ENCODE results near the gene ADIPOQ. TPM values are rescaled to one million over a fixed set of nuclear protein-coding genes. Genes with fewer than 3 reads are reported as not detected.
"Not testable (repeated sequence)": the region's sequence is repeated elsewhere in the genome, so short reads cannot be mapped to it uniquely, and the experiment has no call there.

ADIPOQ gene
- total and polyA plus RNA-seq, 2 donors, result 0.34 TPM; not detected in 1

- Histone ChIP-seq H3K4me3 (ENCODE audit: low read length in 2 of 2) (no peak overlapping the region), H3K27me3 (ENCODE audit: control insufficient read depth in 2 of 2, insufficient read depth in 1 of 2, low read length in 1 of 2) (no peaks in the 10 kb centered on the region), H3K4me1 (ENCODE audit: control insufficient read depth in 2 of 2, insufficient read depth in 2 of 2, low read length in 2 of 2) (no peaks in the 10 kb centered on the region), H3K9me3 (ENCODE audit: control insufficient read depth in 2 of 2, insufficient read depth in 1 of 2, low read length in 1 of 2) (no peaks in the 10 kb centered on the region), H3K27ac (ENCODE audit: low read depth in 1 of 2, low read length in 1 of 2) (no peak overlapping the region), H3K36me3 (ENCODE audit: control insufficient read depth in 2 of 2, insufficient read depth in 2 of 2, low read length in 1 of 2) (no peaks in the 10 kb centered on the region)
- WGBS, result 0% methylated on average over 1 of the region's 1 CpG
- DNase-seq (ENCODE audit: low read depth in 6 of 9, low spot score in 9 of 9), result no peak
Measured at GRCh38 chr3:186854954-186855353, 12.4 kb downstream of the ADIPOQ start.

GRCh38 chr3:186857743-186858142 is 15.2 kb downstream of the ADIPOQ start:
- no peak for DNase-seq (ENCODE audit: low read depth in 6 of 9, low spot score in 9 of 9)
- Histone ChIP-seq H3K27ac (ENCODE audit: low read depth in 1 of 2, low read length in 1 of 2) (no peak overlapping the region), H3K9me3 (ENCODE audit: control insufficient read depth in 2 of 2, insufficient read depth in 1 of 2, low read length in 1 of 2) (no peaks in the 10 kb centered on the region), H3K27me3 (ENCODE audit: control insufficient read depth in 2 of 2, insufficient read depth in 1 of 2, low read length in 1 of 2) (no peaks in the 10 kb centered on the region), H3K36me3 (ENCODE audit: control insufficient read depth in 2 of 2, insufficient read depth in 2 of 2, low read length in 1 of 2) (no peaks in the 10 kb centered on the region), H3K4me3 (ENCODE audit: low read length in 2 of 2) (no peak overlapping the region), H3K4me1 (ENCODE audit: control insufficient read depth in 2 of 2, insufficient read depth in 2 of 2, low read length in 2 of 2) (no peaks in the 10 kb centered on the region)
- 92% methylated on average over 4 of the region's 4 CpGs for WGBS

- DNase-seq (ENCODE audit: low read depth in 6 of 9, low spot score in 9 of 9); H3K4me1 ChIP-seq (ENCODE audit: control insufficient read depth in 2 of 2, insufficient read depth in 2 of 2, low read length in 2 of 2); H3K36me3 ChIP-seq (ENCODE audit: control insufficient read depth in 2 of 2, insufficient read depth in 2 of 2, low read length in 1 of 2); H3K27ac ChIP-seq (ENCODE audit: low read depth in 1 of 2, low read length in 1 of 2); H3K27me3 ChIP-seq (ENCODE audit: control insufficient read depth in 2 of 2, insufficient read depth in 1 of 2, low read length in 1 of 2); H3K4me3 ChIP-seq (ENCODE audit: low read length in 2 of 2); H3K9me3 ChIP-seq (ENCODE audit: control insufficient read depth in 2 of 2, insufficient read depth in 1 of 2, low read length in 1 of 2): not testable (repeated sequence)
- WGBS, result no CpG with 5 or more reads among the region's 13 CpGs
Measured at GRCh38 chr3:186865215-186865853, 22.8 kb downstream of the ADIPOQ start.

- H3K9me3 ChIP-seq (ENCODE audit: control insufficient read depth in 2 of 2, insufficient read depth in 1 of 2, low read length in 1 of 2); H3K4me3 ChIP-seq (ENCODE audit: low read length in 2 of 2); H3K27me3 ChIP-seq (ENCODE audit: control insufficient read depth in 2 of 2, insufficient read depth in 1 of 2, low read length in 1 of 2); H3K36me3 ChIP-seq (ENCODE audit: control insufficient read depth in 2 of 2, insufficient read depth in 2 of 2, low read length in 1 of 2); H3K27ac ChIP-seq (ENCODE audit: low read depth in 1 of 2, low read length in 1 of 2); DNase-seq (ENCODE audit: low read depth in 6 of 9, low spot score in 9 of 9); H3K4me1 ChIP-seq (ENCODE audit: control insufficient read depth in 2 of 2, insufficient read depth in 2 of 2, low read length in 2 of 2): not testable (repeated sequence)
- WGBS, result no CpG with 5 or more reads among the region's 5 CpGs
Measured at GRCh38 chr3:186866095-186866494, 23.6 kb downstream of the ADIPOQ start.

- Histone ChIP-seq H3K36me3 (ENCODE audit: control insufficient read depth in 2 of 2, insufficient read depth in 2 of 2, low read length in 1 of 2) (no peaks in the 10 kb centered on the region), H3K27ac (ENCODE audit: low read depth in 1 of 2, low read length in 1 of 2) (no peak overlapping the region), H3K27me3 (ENCODE audit: control insufficient read depth in 2 of 2, insufficient read depth in 1 of 2, low read length in 1 of 2) (no peaks in the 10 kb centered on the region), H3K9me3 (ENCODE audit: control insufficient read depth in 2 of 2, insufficient read depth in 1 of 2, low read length in 1 of 2) (peaks cover 0 to 4% of the 10 kb centered on the region in 2 donors), H3K4me1 (ENCODE audit: control insufficient read depth in 2 of 2, insufficient read depth in 2 of 2, low read length in 2 of 2) (peaks cover 0 to 2% of the 10 kb centered on the region in 2 donors), H3K4me3 (ENCODE audit: low read length in 2 of 2) (no peak overlapping the region)
- DNase-seq (ENCODE audit: low read depth in 6 of 9, low spot score in 9 of 9), result no peak
- WGBS, result 81% methylated on average over 2 of the region's 2 CpGs
Measured at GRCh38 chr3:186869253-186870100, 27.0 kb downstream of the ADIPOQ start.

- Histone ChIP-seq H3K27ac (ENCODE audit: low read depth in 1 of 2, low read length in 1 of 2) (no peak overlapping the region), H3K9me3 (ENCODE audit: control insufficient read depth in 2 of 2, insufficient read depth in 1 of 2, low read length in 1 of 2) (peaks cover 0 to 4% of the 10 kb centered on the region in 2 donors), H3K4me1 (ENCODE audit: control insufficient read depth in 2 of 2, insufficient read depth in 2 of 2, low read length in 2 of 2) (peaks cover 0 to 2% of the 10 kb centered on the region in 2 donors), H3K27me3 (ENCODE audit: control insufficient read depth in 2 of 2, insufficient read depth in 1 of 2, low read length in 1 of 2) (no peaks in the 10 kb centered on the region), H3K36me3 (ENCODE audit: control insufficient read depth in 2 of 2, insufficient read depth in 2 of 2, low read length in 1 of 2) (no peaks in the 10 kb centered on the region), H3K4me3 (ENCODE audit: low read length in 2 of 2) (no peak overlapping the region)
- DNase-seq (ENCODE audit: low read depth in 6 of 9, low spot score in 9 of 9), result no peak
- WGBS, result 94% methylated on average over 5 of the region's 5 CpGs
Measured at GRCh38 chr3:186870421-186871201, 28.1 kb downstream of the ADIPOQ start.

- Histone ChIP-seq H3K9me3 (ENCODE audit: control insufficient read depth in 2 of 2, insufficient read depth in 1 of 2, low read length in 1 of 2) (peaks cover 0 to 4% of the 10 kb centered on the region in 2 donors), H3K4me3 (ENCODE audit: low read length in 2 of 2) (no peak overlapping the region), H3K27ac (ENCODE audit: low read depth in 1 of 2, low read length in 1 of 2) (no peak overlapping the region), H3K27me3 (ENCODE audit: control insufficient read depth in 2 of 2, insufficient read depth in 1 of 2, low read length in 1 of 2) (no peaks in the 10 kb centered on the region), H3K4me1 (ENCODE audit: control insufficient read depth in 2 of 2, insufficient read depth in 2 of 2, low read length in 2 of 2) (peaks cover 0 to 2% of the 10 kb centered on the region in 2 donors), H3K36me3 (ENCODE audit: control insufficient read depth in 2 of 2, insufficient read depth in 2 of 2, low read length in 1 of 2) (no peaks in the 10 kb centered on the region)
- DNase-seq (ENCODE audit: low read depth in 6 of 9, low spot score in 9 of 9), result peak in 1 of 9 donors; percentile 32
- 52% methylated on average over 2 of the region's 2 CpGs for WGBS
Measured at GRCh38 chr3:186871403-186871924, 29.0 kb downstream of the ADIPOQ start.

GRCh38 chr3:186873796-186874195 is 31.3 kb downstream of the ADIPOQ start:
- not testable (repeated sequence) for H3K27ac ChIP-seq (ENCODE audit: low read depth in 1 of 2, low read length in 1 of 2); H3K27me3 ChIP-seq (ENCODE audit: control insufficient read depth in 2 of 2, insufficient read depth in 1 of 2, low read length in 1 of 2); DNase-seq (ENCODE audit: low read depth in 6 of 9, low spot score in 9 of 9); H3K9me3 ChIP-seq (ENCODE audit: control insufficient read depth in 2 of 2, insufficient read depth in 1 of 2, low read length in 1 of 2); H3K36me3 ChIP-seq (ENCODE audit: control insufficient read depth in 2 of 2, insufficient read depth in 2 of 2, low read length in 1 of 2); H3K4me1 ChIP-seq (ENCODE audit: control insufficient read depth in 2 of 2, insufficient read depth in 2 of 2, low read length in 2 of 2); H3K4me3 ChIP-seq (ENCODE audit: low read length in 2 of 2)
- over 99% methylated on average over 23 of the region's 30 CpGs for WGBS

GRCh38 chr3:186874216-186874615 is 31.7 kb downstream of the ADIPOQ start:
- H3K9me3 ChIP-seq (ENCODE audit: control insufficient read depth in 2 of 2, insufficient read depth in 1 of 2, low read length in 1 of 2); DNase-seq (ENCODE audit: low read depth in 6 of 9, low spot score in 9 of 9); H3K27ac ChIP-seq (ENCODE audit: low read depth in 1 of 2, low read length in 1 of 2); H3K27me3 ChIP-seq (ENCODE audit: control insufficient read depth in 2 of 2, insufficient read depth in 1 of 2, low read length in 1 of 2); H3K4me1 ChIP-seq (ENCODE audit: control insufficient read depth in 2 of 2, insufficient read depth in 2 of 2, low read length in 2 of 2); H3K4me3 ChIP-seq (ENCODE audit: low read length in 2 of 2); H3K36me3 ChIP-seq (ENCODE audit: control insufficient read depth in 2 of 2, insufficient read depth in 2 of 2, low read length in 1 of 2): not testable (repeated sequence)
- 98% methylated on average over 20 of the region's 24 CpGs for WGBS
